ENCODE measurements around the gene CSMD2.

Gene CSMD2

GRCh38 chr1:33727310-33727709 is 437.7 kb downstream of the CSMD2 start:
- no peak for DNase-seq (ENCODE audit: low read depth)
- H3K4me3 ChIP-seq (ENCODE audit: low read depth, low read length): no peak overlapping the region
- no peak for TF ChIP-seq CTCF (IDR thresholded peaks at IDR 0.05; ENCODE audit: control insufficient read depth, extremely low read depth, insufficient read depth)

- no peak overlapping the region for H3K4me3 ChIP-seq (ENCODE audit: low read depth, low read length)
- TF ChIP-seq CTCF (IDR thresholded peaks at IDR 0.05; ENCODE audit: control insufficient read depth, extremely low read depth, insufficient read depth): no peak
- DNase-seq (ENCODE audit: low read depth): no peak
Observed at GRCh38 chr1:33726274-33726804, 438.7 kb downstream of the CSMD2 start.

GRCh38 chr1:33725556-33726160 is 439.4 kb downstream of the CSMD2 start:
- no peak for TF ChIP-seq CTCF (IDR thresholded peaks at IDR 0.05; ENCODE audit: control insufficient read depth, extremely low read depth, insufficient read depth)
- no peak for DNase-seq (ENCODE audit: low read depth)
- H3K4me3 ChIP-seq (ENCODE audit: low read depth, low read length): no peak overlapping the region

GRCh38 chr1:33725037-33725436 is 440.0 kb downstream of the CSMD2 start:
- no peak for TF ChIP-seq CTCF (IDR thresholded peaks at IDR 0.05; ENCODE audit: control insufficient read depth, extremely low read depth, insufficient read depth)
- H3K4me3 ChIP-seq (ENCODE audit: low read depth, low read length): no peak overlapping the region
- no peak for DNase-seq (ENCODE audit: low read depth)

- no peak for DNase-seq (ENCODE audit: low read depth)
- no peak for TF ChIP-seq CTCF (IDR thresholded peaks at IDR 0.05; ENCODE audit: control insufficient read depth, extremely low read depth, insufficient read depth)
Observed at GRCh38 chr1:33724348-33724747, 440.7 kb downstream of the CSMD2 start.

GRCh38 chr1:33723251-33723650 is 441.8 kb downstream of the CSMD2 start:
- DNase-seq (ENCODE audit: low read depth): no peak
- TF ChIP-seq CTCF (IDR thresholded peaks at IDR 0.05; ENCODE audit: control insufficient read depth, extremely low read depth, insufficient read depth): no peak
- H3K4me3 ChIP-seq (ENCODE audit: low read depth, low read length): no peak overlapping the region

More at GRCh38 chr1:33724348-33724747, 440.7 kb downstream of the CSMD2 start:
- H3K4me3 ChIP-seq (ENCODE audit: low read depth, low read length): no peak overlapping the region

- no peak for DNase-seq (ENCODE audit: low read depth)
- TF ChIP-seq CTCF (IDR thresholded peaks at IDR 0.05; ENCODE audit: control insufficient read depth, extremely low read depth, insufficient read depth): no peak
- H3K4me3 ChIP-seq (ENCODE audit: low read depth, low read length): no peak overlapping the region
Observed at GRCh38 chr1:33721301-33721815, 443.7 kb downstream of the CSMD2 start.

Measured in LNCaP clone FGC (cell line).